DMS53 (cell line): Measurements from ENCODE around the gene HSPA6.
"Not testable (repeated sequence)": the region's sequence is repeated elsewhere in the genome, so short reads cannot be mapped to it uniquely, and the experiment has no call there.

Source experiments
- DNase-seq: peaks from one replicate; lab custom pipeline; 2025; lab: John Stamatoyannopoulos, UW

The HSPA6 gene

GRCh38 chr1:161560960-161561715 lies 36.8 kb downstream of the HSPA6 start:
- DNase-seq, result not testable (repeated sequence)

GRCh38 chr1:161562441-161562840 lies 38.1 kb downstream of the HSPA6 start:
- not testable (repeated sequence) for DNase-seq

- DNase-seq, result not testable (repeated sequence)
These were observed 39.2 kb downstream of the HSPA6 start for GRCh38 chr1:161563522-161563921.

- DNase-seq, result not testable (repeated sequence)
These were observed 42.2 kb downstream of the HSPA6 start for GRCh38 chr1:161566602-161566960.

- not testable (repeated sequence) for DNase-seq
These were observed 47.4 kb downstream of the HSPA6 start for GRCh38 chr1:161571703-161572102.
